ENCODE data around the gene GNLY.
"Not testable (repeated sequence)": the region's sequence is repeated elsewhere in the genome, so short reads cannot be mapped to it uniquely, and the experiment has no call there.

The GNLY gene

GRCh38 chr2:85710687-85711577 is 16.8 kb downstream of the GNLY start:
- no peak for DNase-seq (ENCODE audit: low spot score)

DNA sequence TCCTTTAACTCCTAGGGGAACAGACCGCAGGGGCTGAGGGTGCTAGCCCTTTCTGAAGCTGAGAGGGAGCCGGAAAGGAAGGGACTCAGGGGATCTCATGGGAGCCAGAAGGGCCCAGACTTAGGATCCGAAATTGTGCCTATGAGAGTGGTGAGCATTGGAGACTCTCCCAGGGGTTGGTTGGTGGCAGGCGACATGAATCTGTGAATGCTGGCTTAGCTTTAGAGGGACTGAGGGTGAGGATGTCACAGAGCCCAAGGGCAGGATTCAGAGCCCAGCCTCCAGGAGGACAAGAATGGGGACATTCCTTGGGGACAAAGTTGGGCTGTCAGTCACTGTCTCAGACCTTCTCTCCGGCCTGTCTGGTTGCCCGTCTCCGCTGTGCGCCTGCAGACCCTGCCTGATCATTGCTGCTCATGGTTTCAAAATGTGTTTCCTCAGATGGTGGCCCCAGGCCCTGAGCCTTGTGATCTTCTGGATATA is 17.5 kb downstream of the GNLY start:
- DNase-seq (ENCODE audit: low spot score): no peak

DNA sequence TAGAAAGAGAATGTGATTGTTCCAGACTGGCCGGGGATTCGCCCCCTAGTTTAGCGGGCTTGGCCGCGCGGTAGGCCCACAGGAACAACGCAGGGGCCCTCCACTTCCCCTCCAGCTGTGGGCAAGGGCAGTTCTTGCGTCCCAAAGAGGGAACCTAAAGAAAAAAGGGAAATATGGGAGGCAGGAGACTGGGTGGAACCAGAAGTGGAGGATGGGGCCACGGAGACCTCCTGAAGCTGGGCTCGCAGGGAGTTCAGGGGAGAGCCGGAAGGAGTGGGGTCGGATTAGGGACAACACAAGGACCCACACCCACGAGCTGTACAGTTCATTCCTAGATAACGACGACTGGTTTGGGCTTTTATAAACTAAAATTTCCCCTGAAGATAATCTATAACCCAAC is 18.2 kb downstream of the GNLY start:
- no peak for DNase-seq (ENCODE audit: low spot score)

GRCh38 chr2:85712849-85713612 is 18.9 kb downstream of the GNLY start:
- DNase-seq (ENCODE audit: low spot score): no peak

- no peak for DNase-seq (ENCODE audit: low spot score)
Observed at GRCh38 chr2:85713836-85714235, 19.7 kb downstream of the GNLY start.

GRCh38 chr2:85714421-85714820 is 20.3 kb downstream of the GNLY start:
- DNase-seq (ENCODE audit: low spot score): not testable (repeated sequence)

DNA sequence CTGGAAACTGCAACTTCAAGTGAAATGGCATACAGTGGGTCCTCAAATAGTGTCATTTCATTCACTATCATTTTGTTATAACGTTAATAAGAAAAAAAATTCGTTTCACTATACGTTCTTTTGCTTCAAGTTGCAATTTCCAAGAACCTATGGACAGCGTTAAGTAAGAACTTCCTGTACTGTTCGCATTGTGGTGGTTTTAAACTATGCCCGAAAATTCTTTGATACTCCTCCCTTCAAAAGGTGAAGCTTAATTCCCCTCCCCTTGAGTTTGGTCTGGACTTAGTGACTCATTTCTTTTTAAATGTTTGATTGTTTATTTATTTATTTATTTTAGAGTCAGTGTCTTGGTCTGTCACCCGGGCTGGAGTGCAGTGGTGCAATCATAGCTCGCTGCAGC is 20.7 kb downstream of the GNLY start:
- no peak for DNase-seq (ENCODE audit: low spot score)

GRCh38 chr2:85716346-85716914 is 22.3 kb downstream of the GNLY start:
- no peak for DNase-seq (ENCODE audit: low spot score)

- peak; percentile 86 for DNase-seq (ENCODE audit: low spot score)
Observed at GRCh38 chr2:85717308-85718008, 23.3 kb downstream of the GNLY start.

- DNase-seq (ENCODE audit: low spot score): no peak
Observed at GRCh38 chr2:85718009-85718391, 23.8 kb downstream of the GNLY start.

- DNase-seq (ENCODE audit: low spot score): no peak
Observed at GRCh38 chr2:85718885-85719492, 24.8 kb downstream of the GNLY start.

DNA sequence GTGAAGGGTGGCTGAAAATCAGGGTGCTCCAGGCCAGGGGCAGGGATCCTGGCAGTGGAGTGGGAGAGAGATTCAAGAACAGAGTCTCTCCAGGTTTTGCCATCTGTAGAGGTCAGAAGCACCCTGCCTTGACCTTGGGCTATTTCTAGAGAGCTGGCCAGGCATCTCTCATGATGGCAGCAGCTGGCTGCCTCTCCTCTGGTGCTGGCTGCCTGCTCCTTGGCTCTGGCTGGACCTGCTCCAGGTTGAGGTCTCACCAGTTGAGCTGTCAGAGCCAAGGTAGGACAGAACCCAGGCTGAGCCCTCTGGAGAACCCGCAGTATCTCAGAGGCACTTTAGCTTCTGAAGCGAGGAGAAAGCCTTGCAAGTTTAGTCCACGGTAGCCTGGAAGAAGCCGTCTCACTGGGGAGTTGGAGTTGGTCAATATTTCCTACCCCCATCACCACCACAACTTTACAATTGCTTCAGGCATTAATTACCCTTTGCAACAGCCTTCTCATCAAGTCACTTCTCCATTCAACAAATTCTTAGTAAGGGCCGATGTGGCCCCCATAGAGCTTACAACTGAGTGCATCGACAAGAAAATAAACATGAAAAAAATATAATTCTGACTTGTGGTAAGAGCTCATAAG is 25.6 kb downstream of the GNLY start:
- DNase-seq (ENCODE audit: low spot score): no peak

GRCh38 chr2:85720533-85720932 is 26.4 kb downstream of the GNLY start:
- DNase-seq (ENCODE audit: low spot score): no peak

DNA sequence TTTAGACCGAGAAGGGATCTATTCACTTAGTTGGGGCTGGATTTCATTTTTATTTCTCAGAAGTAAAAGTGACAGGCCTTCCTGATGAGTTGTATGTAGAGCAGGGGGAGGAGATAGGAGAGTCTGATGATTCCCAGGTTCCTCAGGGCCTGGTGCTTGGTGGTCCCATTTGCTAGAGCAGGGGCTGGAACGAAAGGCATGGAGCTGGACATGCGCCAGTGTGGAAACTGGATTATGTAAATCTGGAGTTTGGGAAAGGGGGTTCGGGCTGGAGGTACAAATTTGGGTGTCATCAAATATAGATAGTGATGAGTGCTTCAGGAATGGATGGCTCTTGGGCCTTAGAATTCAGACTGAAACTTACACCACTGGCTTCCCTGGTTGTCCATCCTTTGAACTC is 27.5 kb downstream of the GNLY start:
- no peak for DNase-seq (ENCODE audit: low spot score)

GRCh38 chr2:85722519-85722918 is 28.4 kb downstream of the GNLY start:
- DNase-seq (ENCODE audit: low spot score): no peak

- DNase-seq (ENCODE audit: low spot score): peak; percentile 59
Observed at GRCh38 chr2:85723707-85724360, 29.7 kb downstream of the GNLY start.

- DNase-seq (ENCODE audit: low spot score): no peak
Observed at GRCh38 chr2:85724731-85725181, 30.6 kb downstream of the GNLY start.

DNA sequence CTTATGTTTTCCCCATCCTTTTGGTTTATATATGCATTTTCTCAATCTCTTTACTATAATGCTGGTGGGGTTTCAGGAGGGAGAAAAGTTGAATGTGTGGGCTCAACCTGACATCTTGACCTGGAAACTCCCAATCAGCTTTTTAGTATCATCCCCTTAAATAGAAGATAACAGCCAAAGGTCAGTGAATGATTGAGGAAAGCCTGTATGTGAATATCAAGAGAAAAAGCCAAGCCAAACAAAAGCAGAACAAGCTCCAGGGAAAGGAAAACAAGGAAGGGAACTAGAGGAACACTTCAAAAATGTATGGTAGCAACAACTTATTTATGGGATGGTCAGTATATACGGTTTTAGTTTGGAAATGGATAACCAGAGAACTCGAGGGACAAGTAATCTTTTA is 31.3 kb downstream of the GNLY start:
- no peak for DNase-seq (ENCODE audit: low spot score)

DNA sequence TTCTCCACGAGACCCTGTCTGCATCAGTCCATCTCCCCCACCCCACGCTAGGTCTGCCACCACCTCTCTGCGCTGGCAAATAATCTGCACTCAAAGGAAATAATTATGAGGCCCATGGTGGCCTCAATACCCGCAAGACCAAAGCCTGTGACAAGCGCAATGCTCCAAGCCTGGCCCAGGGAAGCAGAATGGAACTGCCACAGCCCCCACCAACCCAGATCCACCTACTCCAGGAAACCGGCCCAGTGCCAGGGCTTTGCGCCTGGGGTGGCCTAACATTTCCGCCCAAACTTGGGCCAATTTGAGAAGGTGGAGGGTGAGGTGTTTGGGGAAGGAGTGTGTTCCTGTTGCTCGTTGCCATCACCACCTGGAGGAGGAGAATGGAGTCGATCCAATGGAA is 33.6 kb downstream of the GNLY start:
- DNase-seq (ENCODE audit: low spot score): no peak

DNA sequence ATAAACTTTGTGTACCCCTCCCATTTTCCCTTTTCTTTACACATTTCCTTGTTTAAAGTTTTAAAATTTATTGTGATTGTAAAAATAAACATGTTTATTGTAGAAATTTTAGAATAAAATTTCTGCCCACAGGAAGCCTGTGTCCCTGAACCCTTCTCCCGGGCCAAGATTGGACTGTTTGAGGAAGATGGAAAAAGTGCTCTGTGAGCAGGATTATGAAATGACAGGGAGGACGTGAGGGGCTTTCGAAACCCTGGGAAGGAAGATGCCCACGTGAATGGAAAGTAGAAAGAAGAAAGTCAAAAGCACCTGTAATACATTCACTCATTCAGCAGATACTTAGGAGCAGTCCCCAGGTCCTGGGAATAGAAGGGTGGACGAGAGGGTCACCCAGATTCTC is 34.2 kb downstream of the GNLY start:
- DNase-seq (ENCODE audit: low spot score): no peak
